CD4-positive, alpha-beta T cell treated with Interferon alpha-2 for 1 hour (primary cell): ENCODE results near the gene TLE1.
"Not testable (repeated sequence)": the region's sequence is repeated elsewhere in the genome, so short reads cannot be mapped to it uniquely, and the experiment has no call there.

Experiments used
- DNase-seq, 2 donors: peaks; one replicate each; pipeline ENCODE4 v3.0.0-alpha.2; 2020 to 2022

TLE1 gene

DNA sequence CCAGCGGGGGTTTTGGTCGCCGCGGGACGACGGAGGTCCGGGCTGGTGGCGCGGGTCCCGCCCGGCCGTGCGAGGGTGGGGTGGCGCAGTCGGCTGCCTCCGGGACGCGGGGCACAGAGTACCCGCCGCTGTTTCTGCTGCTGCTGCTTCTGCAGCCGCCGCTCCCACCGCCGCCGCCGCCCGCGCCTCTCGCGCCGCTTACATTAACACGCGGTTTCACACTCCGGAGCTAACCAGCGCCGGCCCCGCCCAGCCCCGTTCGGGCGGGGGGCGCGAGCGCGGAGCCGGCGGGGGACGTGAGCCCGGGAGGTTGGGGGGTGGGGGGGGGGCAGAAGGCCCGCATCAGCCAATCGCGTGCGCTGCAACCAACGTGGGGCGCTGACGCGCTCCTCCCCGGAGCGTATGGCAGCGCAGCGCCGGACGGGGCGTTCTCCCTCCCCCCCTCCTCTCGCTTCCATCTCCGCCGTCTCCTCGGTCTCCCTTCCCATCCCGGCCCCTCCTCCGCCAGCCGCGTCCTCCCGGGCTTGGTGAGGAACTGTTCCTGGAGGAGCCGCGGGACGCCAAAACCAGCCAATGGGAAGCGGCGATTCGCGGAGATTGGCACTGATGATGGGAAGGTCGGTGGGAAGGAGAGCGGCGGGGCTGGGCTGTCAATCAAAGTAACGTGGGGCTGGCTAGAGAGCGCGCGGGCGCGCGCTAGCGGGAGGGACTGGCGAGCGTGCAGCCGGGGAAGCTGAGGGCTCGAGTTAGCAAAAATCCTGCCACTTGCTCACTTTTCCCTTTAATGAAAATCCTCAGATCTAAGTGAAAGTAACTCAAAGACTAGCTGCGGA, at the start of gene TLE1:
TLE1 (minus strand) TSS at position 205 of the 833 bp plus-strand sequence. CDS start 1,307 bp downstream, outside the sequence.
- DNase-seq, result peak; percentile 81 to 90

DNA sequence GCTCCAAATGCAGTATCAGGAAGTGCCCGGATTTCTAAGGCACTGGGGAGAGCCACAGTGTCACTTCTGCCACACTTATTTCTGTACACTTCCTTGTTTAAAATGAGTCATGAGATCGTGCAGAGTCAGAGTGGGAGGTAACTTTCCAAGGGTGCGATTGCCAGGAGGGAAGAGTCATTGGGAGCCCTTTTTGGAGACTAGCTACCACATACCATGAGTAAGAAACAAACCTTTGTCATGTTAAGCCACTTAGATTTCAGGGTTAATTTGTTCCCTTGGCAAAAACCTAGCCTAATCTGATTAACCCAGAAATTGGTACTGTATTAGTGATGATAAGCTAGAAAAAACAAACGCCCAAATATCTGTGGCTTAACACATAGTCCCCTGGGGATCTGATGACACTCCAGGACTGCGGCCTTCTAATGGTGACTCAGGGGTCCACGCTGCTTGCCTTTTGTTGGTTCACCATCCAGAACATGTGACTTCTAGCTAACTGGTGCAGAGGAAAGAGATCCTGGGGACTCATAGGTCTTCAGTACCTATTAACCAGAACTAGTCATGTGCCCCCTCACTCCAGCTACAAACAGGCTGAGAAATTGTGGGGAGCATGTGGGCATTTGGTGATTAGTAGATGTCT, 48.6 kb upstream of the TLE1 start:
- DNase-seq, result no peak

DNA sequence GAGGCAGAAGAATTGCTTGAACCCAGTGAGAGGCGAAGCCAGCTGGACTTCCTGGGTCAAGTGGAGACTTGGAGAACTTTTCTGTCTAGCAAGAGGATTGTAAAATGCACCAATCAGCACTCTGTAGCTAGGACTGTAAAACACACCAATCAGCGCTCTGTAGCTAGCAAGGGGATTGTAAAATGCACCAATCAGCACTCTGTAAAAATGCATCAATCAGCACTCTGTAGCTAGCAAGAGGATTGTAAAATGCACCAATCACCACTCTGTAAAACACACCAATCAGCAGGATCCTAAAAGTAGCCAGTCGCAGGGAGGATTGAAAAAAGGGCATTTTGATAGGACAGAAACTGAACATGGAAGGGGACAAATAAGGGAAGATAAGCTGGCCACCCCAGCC, 41.2 kb upstream of the TLE1 start:
- not testable (repeated sequence) for DNase-seq

DNA sequence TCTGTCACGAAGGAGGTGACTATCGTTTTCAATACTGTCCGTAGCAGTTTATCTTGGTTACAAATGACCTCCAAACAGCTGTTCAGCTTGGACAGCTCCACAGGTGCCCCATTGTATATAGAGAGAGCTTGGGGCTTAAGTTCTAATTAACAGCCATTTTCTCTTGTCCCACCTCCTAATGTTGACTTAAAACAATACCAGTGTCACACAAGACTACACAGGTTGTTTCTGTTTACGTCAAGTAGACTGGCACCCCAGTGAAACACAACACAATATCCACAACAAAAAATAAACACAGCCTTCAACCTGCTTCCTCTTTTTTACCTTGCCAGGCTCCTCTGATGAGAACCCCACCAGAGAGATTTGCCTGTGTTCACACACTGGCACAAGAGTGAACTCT, 39.8 kb upstream of the TLE1 start:
- peak in 1 of 2 donors; percentile 12 for DNase-seq

DNA sequence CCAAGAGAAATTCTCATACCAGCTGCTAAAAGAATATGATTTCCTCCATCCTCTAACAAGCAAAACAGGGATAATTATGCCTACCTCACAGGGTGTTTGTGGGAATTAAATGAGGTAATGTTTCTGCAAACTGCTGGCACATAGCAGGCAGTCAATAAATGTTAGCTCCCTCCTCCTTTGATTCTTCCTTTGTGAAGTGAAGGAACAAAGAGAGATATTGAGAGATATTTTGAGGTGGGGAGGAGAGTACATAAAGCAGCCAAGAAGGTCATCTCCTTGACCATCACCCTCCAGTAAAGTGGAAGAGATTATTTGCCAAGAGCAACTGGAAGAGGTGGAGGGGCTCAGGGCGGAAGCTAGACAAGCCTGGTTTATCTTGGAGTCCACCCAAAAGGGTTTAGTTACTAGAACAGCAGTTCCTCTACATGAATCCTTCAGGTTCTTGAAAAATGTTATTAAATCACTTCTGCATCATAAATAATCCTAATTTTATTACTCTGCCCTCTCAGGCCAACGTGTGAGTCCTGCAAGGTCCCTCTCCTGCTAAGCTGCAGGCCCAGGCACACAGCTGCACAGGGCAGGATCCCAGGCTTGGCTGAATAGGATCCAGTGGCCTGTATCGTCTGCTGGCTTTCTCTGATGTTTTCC, 35.0 kb upstream of the TLE1 start:
- DNase-seq, result no peak

DNA sequence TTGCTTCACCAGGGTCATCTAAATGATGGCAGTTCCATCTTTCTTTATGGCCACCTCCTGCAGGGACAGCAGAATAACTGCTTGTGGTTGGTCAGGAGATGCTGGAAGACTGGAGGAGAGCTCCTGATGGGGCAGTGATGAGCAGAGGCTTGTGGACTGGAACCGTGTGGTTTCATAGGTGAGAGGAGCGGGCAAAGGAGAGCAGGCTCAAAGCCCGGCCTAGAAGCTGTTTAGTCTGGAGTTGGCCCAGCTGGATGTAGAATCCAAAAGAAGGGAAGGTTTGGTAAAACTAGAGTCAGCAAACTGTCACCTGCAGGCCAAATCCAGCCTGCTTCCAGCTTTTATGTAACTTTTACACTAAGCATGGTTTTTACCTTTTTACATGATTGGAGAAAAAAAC, 32.9 kb upstream of the TLE1 start:
- DNase-seq, result no peak

DNA sequence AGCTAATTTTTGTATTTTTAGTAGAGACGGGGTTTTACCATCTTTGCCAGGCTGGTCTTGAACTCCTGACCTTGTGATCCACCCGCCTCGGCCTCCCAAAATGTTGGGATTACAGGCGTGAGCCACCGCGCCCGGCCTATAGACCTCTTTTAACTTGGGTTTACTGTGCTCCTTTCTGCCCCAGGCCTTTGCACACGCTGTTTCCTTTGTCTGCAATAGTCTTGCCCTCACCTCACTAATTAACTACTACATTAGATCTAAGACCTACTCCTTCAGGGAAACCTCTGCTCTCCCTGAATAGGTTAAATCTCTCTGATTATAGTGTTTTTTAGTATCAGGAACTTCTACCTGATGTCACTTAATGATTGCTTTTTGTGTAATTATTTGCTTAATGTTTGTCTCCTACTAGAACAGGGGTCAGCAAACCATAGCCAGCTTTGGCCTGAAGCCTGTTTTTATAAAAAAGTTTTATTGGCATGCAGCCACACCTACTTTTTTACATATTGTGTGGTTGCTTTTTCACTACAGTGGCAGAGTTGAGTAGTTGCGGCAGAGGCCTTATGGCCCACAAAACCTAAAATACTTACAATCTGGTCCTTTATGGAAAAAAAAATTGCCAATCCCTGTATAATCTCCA, 31.2 kb upstream of the TLE1 start:
- no peak for DNase-seq

DNA sequence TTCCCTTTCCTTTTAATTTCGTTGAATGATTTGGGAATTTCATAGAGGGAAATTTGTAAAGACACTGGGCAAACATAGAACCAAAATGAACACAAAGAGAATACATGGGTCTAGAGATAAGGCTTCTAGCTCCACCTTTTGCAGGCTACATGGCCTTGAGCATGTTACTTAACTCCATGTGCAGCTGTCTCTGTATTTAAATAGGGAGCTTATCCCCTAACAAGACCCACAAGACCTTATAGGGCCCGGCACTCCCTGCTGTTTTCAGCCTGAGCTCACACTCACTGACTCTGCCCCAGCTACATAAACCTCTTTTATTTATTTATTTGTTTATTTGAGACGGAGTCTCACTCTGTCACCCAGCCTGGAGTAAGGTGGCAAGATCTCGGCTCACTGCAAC, 30.6 kb upstream of the TLE1 start:
- DNase-seq, result no peak

DNA sequence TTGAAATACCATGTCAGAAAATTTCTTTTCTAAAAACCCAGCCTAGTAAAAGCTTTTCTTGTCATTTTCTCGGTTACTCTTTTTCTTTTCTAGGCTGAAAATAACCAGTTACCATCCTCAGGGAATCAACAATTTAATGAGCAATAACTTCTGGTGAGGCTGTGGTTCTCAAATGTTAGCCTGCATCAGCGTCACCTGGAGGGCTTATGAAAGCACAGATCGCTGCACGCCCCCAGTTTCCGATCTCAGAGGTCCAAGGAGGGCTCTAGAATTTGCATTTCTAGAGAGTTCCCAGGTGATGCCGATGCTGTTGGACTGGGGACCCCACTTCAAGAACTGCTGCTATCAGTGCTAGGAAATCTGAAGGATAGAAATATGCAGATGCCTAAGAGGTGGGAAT, 28.9 kb upstream of the TLE1 start:
- no peak for DNase-seq

DNA sequence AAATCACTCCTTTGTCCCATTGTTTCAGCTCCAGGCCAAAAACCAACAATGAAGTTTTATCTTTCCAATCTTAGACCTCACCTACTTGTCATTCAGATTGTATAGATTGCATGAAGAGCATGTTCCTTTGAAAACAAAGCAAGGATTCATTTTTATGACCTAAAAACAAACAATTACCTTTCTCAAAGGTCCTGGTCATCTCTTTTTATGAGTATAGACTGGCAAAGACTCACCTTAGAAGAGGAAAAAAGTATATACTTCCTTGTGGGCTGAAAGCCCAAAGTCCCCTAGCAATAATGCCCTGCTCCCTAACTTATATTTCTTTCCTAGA, 28.4 kb upstream of the TLE1 start:
- no peak for DNase-seq

DNA sequence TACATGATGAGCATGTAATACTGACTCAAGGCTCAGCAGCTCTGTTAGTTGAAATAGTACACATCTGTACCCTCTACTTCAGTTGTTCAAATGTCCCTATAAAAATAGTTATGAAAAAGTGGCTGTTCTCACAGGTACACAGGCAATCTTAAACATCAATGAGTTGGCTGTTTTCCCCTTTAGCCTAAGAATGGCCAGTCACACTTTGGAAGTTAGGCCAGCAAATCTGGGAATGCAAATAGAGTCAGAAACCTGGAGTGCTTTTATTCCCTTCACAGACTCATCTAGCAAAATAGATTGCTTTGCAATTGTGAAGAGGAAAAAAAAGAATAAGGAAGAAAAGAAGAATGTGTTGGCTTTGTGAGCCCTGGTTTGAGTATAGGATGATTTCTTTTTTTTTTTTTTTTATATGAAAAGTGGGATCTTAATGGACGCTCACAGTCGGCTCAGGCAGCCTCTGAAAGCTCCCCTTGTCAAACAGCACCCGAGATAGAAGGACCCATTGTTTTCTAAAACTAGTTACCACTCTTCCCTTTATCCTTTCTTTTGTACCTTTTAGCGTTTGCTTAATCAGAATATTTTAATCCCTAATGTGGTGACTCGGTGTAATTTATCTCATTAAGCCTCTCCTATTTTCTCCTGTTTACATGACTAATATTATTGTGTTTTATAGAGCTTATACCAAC, 27.9 kb upstream of the TLE1 start:
- no peak for DNase-seq

DNA sequence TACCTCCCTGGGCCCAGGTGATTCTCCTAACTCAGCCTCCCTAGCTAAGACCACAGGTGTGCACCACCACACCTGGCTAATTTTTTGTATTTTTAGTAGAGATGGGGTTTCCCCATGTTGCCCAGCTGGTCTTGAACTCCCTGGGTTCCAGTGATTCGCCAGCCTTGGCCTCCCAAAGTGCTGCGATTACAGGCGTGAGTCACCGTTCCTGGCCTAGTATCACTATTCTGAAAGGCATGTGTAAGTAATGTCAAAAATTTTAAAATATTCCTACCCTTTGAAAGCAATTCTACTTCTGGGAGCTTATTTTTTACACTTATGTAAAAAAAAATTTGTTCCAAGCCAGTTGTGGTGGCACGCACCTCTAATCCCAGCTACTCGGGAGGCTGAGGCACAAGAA, 27.1 kb upstream of the TLE1 start:
- DNase-seq, result no peak

DNA sequence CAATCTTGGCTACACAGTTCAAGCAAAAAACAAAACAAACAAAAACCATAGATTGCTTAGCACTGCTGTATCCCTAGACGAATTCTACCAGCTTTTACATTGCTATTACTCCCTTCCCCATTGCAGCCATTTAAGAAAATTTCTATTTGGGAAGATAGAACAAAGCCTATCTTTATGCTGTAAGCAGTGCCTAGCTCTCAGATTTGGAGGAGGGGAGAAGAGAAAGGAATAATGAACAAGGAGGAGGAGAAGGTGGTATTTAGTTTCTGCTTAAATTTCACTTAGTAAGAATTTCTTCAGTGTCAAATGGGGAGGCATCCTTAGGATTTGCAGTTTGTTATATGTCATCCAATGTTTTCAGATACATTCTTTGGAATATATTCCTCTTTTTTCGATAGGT, 16.2 kb upstream of the TLE1 start:
- DNase-seq, result no peak

DNA sequence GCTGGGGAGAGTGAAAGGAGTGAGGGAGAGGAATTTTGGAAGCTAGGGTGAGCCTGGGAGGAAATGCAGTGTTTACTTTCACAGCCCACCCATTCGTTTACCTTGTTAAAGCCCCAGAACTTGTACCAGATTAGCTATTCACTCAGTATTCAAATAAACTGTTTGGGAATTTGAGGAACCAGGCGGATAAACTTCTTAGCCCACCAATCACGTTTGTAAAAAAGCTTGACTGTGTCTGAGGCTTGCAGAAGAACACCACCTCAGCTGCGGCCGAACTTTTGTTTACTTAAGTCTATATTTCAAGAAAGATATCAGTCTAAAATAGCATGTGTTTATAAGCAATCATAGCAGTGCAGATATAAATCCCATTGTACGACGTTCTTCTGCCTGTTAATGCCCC, 5.2 kb upstream of the TLE1 start:
- DNase-seq, result no peak

DNA sequence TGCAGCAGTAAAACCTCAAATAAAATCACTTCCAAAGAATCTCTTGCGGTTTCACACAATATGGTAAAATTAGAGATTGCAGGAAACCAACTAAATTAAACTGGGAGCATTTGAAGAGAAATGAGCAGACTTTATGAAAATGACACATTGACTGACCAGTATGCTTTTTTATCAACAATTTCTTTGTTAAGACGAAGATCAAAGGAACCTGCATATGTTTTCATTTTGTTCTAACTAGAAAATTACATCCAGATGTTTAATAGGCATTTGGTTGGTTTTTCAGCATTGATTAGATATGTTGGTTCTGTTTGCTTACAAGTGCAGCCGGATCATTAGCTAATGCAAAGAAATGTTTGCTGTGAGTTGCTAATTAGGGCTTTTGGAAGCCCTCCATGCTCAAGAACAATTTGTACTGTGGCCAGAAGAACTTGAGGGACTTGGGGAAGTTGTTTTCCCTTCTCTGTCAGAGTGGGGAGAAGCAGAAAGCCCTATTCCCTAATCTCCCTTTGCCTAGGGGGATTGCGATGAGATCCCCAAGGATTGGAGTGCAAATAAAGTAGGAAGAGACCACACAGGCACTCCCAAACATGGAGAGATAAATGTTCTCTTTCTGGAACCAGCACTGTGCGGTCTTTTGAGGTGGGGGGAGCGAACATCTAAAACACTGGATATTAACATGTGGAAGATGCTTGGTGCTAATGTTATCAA, 4.5 kb upstream of the TLE1 start:
- DNase-seq, result no peak

DNA sequence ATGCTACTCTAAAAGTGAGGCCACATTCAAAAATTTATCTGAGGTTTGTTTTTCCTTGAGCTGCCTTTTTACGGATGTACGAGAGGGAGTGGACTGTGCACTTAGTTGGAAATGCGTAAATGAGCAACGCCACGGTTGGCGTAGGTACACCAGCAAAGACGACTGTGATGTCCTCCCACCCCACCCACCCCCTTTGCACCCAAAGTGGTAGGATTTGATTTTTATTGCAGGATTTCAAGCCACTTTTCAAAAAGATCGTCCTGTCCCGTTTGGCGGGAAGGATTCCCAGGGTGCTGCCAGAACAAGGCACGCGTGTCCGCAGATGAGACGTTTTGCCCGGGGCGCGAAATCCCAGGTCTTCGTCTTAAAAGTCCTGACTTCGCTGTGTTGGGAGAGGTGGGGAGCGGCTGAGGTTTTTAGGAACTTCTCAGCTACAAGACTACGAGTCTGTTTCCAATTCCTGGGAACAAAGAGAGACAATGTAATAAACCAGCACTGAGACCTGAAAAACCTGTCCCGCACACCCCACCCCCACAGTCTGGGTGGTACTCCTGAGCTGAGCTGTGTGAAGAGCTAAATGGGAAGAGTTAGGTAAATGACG, 1.0 kb upstream of the TLE1 start:
- DNase-seq, result no peak

DNA sequence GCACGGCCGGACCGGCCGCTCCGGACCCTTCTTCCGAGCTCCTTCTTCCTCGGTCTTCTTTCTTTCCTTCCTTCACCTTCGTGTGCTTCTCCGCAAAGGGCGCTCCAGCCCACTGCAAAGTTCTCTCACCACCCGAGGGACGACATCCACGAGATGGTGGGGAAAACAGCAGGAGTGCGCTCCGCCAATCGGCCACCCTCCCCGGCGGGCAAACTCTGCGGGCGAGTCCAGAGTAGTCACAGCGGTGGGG, 329 bp downstream of the TLE1 start:
- not testable (repeated sequence) for DNase-seq

DNA sequence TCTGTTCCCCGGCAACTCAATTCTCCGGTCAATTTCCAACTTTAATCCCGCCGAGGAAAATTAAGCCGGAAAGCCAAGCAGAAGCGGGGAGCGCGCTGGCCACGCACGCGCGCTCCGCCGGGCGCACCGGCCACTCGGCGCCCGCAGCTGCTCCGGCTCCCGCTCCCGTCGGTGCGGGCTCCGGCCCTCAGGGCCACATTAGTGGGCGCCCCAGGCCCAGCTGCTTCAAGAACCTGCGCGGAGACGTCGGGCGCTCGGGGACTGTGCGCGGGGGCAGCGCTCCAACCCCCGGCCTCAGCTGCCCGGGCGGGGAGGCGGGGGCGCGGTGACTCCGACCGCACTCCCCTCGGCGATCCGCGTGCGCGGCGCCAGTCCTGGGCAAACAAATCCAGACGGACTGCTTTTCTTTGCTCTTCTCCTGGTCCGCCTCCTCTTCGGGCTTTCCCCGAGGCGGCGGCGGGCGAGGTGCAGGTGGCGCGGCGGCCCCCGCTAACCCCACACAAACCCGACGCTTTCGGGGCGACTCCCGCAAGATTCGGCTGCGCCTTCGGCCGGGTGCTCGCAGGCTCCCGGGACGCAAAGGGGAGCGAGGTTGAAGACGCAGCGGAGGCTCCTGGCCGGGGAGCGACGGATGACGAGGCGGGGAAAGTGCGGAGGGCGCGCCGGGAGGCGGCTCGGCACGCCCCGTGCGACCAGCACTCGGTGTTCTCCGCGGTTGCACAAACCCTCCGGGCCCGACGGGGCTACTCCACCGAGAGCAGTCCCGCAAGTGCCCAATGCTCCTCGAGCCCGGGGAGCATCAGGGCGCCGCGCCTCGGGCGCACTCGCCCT, 870 bp downstream of the TLE1 start:
- peak; percentile 14 to 44 for DNase-seq

DNA sequence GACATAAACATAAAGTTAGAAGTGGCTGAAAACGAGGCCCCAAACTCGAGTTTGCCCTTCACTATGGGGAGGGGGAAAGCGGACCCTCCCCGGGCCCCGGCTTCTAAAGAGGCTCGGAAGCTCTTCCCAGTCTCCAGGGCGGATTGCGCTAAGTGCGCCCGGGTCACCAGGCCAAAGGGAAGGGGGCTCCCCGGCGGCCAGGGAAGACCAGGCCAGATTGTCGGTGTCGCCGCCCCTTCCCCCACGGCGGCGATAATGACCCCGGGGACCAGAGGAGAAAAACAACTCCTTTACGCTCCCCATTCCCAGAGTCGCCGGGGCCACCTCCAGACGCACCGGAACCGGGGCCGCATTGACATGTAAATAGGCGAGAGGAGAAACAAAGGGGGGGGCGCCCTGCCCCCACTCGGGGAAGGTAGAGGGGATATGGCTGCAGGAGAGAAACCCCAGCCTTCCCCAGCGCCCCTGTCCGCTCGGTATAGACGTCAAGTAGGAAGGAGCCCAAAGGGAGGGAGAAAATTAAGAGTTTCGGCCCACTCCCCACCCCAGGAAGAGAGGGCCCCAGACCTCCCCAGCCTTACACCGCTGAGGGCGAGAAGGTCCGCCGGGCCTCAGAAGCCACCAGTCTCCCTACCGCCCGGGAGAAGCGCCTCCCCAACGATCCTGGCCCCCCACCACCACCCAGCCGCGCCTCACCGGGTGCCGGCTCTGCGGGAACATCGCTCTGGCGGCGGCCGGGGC, 1.7 kb downstream of the TLE1 start:
- DNase-seq, result no peak
